Activated CD4-positive, alpha-beta T cell treated with anti-CD3 and anti-CD28 coated beads, Interleukin-2, amount 10 ng/mL, durations not matched to agents 24 days and 14 days (primary cell): Measurements from ENCODE around the gene PKP3. TPM values are rescaled to one million over a fixed set of nuclear protein-coding genes. Genes with fewer than 3 reads are reported as not detected.

Experiments
- DNase-seq: peaks from one replicate; pipeline ENCODE4 v3.0.0; 2022
- H3K27ac Mint-ChIP-seq: one replicate; pipeline ENCODE4 v1.8.0; 2022; ENCODE audit warnings: mild to moderate bottlenecking, mixed read lengths
- H3K27me3 Mint-ChIP-seq: one replicate; pipeline ENCODE4 v1.8.0; 2022; ENCODE audit warnings: mixed read lengths
- H3K36me3 Mint-ChIP-seq: one replicate; pipeline ENCODE4 v1.8.0; 2022; ENCODE audit warnings: low read depth, mild to moderate bottlenecking, mixed read lengths
- H3K4me1 Mint-ChIP-seq: one replicate; pipeline ENCODE4 v1.8.0; 2021; ENCODE audit warnings: mixed read lengths
- H3K4me3 Mint-ChIP-seq: one replicate; pipeline ENCODE4 v1.8.0; 2022; ENCODE audit warnings: mild to moderate bottlenecking, moderate library complexity, mixed read lengths
- H3K9me3 Mint-ChIP-seq: one replicate; pipeline ENCODE4 v1.8.0; 2021; ENCODE audit warnings: mixed read lengths
- intact Hi-C: fragments of 100-400 bp; cut with micrococcal nuclease; formaldehyde crosslinking; loops from one replicate; pipeline ENCODE4 v1.15.1; 2023
- total RNA-seq: library from RNA; stranded (reverse); gene quantifications from 2 replicates; pipeline ENCODE4 v1.2.3, GENCODE V29; 2022

The PKP3 gene
- total RNA-seq, 1 donor from 2014 or later, result not detected

DNA sequence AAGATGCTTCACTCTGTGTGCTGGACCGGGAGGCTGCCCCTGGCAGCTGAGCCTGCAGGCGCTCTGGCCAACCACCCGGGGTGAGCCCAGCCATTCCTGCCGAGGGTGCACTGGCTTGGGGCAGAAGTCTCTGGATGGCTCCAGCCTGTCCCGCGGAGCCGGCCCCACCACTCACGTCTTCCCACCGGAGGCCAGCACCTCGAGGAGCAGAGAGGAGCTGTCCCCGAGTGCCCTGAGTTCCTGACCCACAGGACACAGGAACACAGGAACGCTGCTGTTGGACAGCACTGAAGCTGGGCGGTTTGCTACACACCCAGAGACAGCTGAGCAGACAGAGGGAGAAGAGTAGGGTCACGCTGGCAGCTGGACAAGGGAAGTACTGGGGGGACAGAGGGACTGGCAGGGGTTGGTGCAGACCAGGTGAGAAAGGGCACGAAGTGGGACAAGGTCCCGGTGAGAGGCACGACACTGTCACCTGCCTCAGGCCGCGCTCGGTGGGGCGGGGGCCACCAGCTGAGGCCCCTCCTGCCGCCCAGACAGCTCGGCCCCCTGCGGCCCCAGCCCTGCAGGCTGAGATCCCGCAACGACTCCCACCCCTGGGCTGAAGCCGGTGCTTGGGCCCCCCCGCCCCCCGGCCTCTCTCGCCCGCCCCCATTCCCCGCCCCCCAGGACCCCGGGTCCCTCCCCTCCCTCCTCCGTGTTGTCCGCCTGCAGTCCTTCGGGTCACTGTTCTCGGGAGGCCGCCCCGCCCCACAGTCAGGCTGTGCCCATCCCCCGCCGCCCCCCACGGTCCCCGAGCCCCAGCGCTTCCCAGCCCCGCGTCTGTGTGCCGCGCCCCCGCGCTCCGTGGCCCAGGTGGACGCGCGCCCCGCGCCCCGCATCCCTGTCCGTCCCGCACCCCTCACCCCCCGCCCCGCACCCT is 25.3 kb upstream of the PKP3 start:
- Mint-ChIP-seq H3K36me3 (peaks cover 3% of the 10 kb centered on the region), H3K4me1 (peaks cover 7% of the 10 kb centered on the region), H3K27ac (peak overlapping the region; percentile 75), H3K4me3 (peak overlapping the region; percentile 83), H3K9me3 (no peaks in the 10 kb centered on the region), H3K27me3 (peaks cover 42% of the 10 kb centered on the region)
- no peak for DNase-seq
- intact Hi-C loops, result no loop called here

DNA sequence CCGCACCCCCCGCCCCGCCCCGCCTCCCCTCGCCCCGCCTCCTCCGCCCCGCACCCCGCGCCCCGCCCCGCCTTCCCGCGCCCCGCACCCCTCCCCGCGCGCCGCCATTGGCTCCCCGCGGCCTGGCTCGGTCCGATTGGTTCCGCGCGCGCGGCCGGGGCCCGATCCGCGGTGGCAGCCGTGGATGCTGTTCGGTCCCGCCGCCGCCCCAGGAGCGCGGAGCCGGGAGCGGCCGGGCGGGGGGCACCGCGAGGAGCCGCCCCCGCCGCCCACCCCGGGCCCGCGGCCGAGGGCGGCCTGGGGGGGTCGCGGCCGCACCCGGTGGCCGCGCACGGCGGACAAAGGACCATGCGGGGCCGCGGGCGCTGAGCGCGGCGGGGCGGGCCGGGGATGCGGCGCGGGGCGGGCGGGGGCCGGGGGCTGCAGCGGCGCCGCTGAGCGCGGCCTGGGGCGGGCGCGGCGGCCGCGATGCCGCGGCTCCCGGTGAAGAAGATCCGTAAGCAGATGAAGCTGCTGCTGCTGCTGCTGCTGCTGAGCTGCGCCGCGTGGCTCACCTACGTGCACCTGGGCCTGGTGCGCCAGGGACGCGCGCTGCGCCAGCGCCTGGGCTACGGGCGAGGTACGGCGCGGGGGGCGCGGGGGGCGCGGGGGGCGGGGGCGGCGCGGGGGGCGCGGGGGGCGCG is 24.5 kb upstream of the PKP3 start, which contains the start of gene B4GALNT4:
TSS of gene B4GALNT4 (plus strand) at position 164 of the 683 bp plus-strand sequence. CDS start at position 469, 305 bp downstream.
- peak within 1 kb of the TSS; percentile 83 for H3K4me3 Mint-ChIP-seq
- peak; percentile 81 for DNase-seq
- peaks cover 3% of the 10 kb centered on the region for H3K36me3 Mint-ChIP-seq
- H3K4me1 Mint-ChIP-seq, result peaks cover 9% of the 10 kb centered on the region
- H3K27ac Mint-ChIP-seq, result peak within 1 kb of the TSS; percentile 75
- peaks cover 41% of the 10 kb centered on the region for H3K27me3 Mint-ChIP-seq
- H3K9me3 Mint-ChIP-seq, result peaks cover 7% of the 10 kb centered on the region
- intact Hi-C loops, result no loop called here

DNA sequence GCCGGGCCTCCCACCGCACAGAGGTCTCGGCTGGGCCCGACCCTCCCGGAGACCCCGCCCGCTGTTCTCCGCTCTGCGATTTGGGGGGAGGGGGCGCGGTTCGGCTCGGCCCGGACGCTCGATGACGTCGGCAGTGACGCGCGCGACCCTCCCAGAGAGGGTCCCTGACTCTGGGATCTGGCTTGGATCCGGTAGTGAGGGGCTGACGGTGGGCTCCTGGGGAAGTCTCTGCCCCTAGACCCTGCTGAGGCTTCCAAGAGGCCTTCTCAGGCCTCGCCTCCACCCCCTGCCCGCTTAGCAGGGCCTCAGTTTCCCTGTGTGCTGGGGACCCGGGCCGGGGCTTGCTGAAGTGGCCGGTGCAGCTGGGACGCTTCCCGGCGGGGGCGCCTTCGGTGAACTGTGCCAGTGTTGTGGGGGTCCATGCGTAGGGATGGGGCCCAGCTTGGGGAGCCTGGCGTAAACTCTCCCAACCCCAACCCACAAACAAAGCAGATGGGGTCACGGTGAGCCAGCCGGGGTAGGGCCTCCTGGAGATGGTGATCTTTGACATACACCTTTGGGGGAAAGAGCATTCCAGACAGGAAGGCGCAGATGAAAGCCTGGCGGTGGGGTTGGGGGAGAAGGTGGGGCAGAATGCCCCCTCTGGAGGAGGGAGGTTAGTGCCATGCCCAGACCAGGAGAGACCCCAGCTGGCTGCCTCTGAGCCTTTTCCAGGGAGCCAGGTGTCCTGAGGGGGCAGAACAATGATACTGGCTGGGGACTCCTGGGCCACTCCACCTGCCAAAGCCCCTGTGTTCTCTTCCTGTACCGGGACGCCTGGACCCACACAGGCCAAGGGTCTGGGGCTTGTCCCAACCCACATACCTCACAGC is 23.7 kb upstream of the PKP3 start:
- Mint-ChIP-seq H3K4me1 (peaks cover 9% of the 10 kb centered on the region), H3K27ac (no peak overlapping the region), H3K4me3 (peak overlapping the region; percentile 59), H3K36me3 (peaks cover 3% of the 10 kb centered on the region), H3K27me3 (peaks cover 38% of the 10 kb centered on the region), H3K9me3 (peaks cover 7% of the 10 kb centered on the region)
- DNase-seq, result no peak
- intact Hi-C loops, result no loop called here

DNA sequence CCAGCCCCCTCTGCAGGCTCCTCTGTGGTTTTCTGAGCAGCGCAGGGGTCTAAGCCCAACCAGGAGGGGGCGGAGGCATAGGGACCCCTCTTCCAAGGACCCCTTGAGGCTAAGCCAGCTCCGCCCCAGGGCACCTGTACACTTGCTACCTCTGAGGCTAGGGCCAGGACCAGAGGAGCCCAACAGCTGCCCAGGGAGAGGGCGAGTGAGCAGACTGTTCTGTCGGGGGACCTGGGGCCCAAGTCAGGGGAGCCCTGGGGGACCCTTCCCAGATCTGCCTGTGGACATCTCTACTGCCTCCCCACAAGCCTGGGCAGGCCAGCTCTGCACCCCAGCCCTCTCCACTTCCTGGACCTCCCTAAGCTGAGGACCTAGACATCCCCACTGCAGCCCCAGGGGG is 23.0 kb upstream of the PKP3 start:
- H3K36me3 Mint-ChIP-seq, result peaks cover 3% of the 10 kb centered on the region
- no peak for DNase-seq
- intact Hi-C loops, result no loop called here
- H3K9me3 Mint-ChIP-seq, result peaks cover 7% of the 10 kb centered on the region
- H3K27me3 Mint-ChIP-seq, result peaks cover 38% of the 10 kb centered on the region
- H3K27ac Mint-ChIP-seq, result no peak overlapping the region
- peaks cover 9% of the 10 kb centered on the region for H3K4me1 Mint-ChIP-seq
- H3K4me3 Mint-ChIP-seq, result no peak overlapping the region

DNA sequence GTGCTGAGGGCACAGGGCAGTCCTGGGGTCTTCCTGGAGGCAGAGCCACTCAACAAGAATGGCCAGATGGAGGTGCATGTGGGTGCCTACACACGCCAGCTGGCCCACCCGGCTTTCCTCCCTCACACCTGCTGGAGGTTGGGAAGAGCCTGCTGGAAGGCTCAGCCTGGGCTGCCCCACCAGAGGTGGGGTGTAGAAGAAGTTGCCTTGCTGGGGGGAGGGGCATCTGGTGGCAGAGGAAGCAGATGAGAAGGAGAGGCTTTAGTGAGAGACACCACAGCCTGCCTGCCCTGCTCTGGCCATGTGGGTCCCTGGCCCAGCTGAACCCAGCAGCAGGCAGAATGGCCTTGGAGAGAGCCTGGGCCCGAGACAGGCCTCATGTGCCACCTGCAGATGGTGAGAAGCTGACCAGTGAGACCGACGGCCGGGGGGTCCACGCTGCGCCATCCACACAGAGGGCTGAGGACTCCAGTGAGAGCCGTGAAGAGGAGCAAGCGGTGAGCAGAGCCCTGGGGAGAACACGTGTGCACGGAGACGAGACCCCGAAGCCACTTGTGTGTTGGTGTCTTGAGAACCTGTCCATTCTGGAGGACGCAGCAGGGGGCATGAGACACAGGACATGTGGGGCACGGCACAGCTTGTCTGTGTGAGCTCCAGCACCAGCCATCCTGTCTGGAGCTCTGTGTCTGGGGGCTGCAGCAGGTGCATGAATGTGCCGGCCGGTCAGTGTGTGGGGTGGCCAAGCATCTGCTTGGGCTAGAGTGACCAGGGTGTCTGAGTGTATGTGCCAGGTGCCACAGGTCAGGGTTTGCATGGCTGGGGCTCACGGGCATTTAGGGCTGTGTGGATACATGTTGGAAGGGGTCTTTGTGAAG is 22.1 kb upstream of the PKP3 start:
- no peak overlapping the region for H3K4me3 Mint-ChIP-seq
- peaks cover 9% of the 10 kb centered on the region for H3K4me1 Mint-ChIP-seq
- peak overlapping the region; percentile 20 for H3K27ac Mint-ChIP-seq
- no peak for DNase-seq
- intact Hi-C loops, result no loop called here
- peaks cover 7% of the 10 kb centered on the region for H3K9me3 Mint-ChIP-seq
- H3K36me3 Mint-ChIP-seq, result peaks cover 3% of the 10 kb centered on the region
- H3K27me3 Mint-ChIP-seq, result peaks cover 30% of the 10 kb centered on the region

DNA sequence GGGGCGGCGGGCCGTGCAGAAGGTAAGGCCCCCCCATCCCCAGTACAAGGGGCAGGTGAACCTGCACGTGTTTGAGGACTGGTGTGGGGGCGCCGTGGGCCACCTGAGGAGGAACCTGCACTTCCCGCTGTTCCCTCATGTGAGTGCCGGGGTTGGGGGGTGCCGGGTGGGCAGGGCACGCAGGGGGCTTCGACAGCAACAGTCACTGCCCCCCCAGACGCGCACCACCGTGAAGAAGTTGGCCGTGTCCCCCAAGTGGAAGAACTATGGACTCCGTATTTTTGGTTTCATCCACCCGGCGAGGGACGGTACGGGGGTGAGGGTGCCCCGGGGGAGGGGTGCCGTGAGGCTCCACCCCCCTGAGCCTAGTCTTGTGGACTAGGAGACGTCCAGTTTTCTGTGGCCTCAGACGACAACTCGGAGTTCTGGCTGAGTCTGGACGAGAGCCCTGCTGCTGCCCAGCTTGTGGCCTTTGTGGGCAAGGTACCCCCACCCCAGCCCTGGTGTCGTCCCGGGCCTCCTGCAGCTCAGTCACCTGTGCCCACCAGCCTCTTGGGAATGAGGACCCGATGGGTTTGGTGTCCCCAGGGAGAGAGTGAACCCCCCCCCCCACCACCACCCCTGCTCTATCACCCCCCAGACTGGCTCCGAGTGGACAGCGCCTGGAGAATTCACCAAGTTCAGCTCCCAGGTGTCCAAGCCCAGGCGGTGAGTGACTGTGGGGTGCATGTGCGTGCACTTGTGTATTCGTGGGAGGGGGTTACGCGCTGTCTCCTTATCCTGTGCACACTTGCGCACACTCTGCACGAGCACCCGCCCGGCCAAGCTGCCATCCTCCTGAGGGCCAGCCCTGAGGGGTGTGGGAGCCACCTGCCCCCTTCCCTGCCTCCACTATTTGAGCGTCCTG is 20.9 kb upstream of the PKP3 start:
- intact Hi-C loops, result no loop called here
- H3K9me3 Mint-ChIP-seq, result peaks cover 7% of the 10 kb centered on the region
- DNase-seq, result no peak
- H3K27ac Mint-ChIP-seq, result no peak overlapping the region
- peaks cover 19% of the 10 kb centered on the region for H3K27me3 Mint-ChIP-seq
- H3K36me3 Mint-ChIP-seq, result peaks cover 3% of the 10 kb centered on the region
- H3K4me3 Mint-ChIP-seq, result no peak overlapping the region
- H3K4me1 Mint-ChIP-seq, result peaks cover 6% of the 10 kb centered on the region

DNA sequence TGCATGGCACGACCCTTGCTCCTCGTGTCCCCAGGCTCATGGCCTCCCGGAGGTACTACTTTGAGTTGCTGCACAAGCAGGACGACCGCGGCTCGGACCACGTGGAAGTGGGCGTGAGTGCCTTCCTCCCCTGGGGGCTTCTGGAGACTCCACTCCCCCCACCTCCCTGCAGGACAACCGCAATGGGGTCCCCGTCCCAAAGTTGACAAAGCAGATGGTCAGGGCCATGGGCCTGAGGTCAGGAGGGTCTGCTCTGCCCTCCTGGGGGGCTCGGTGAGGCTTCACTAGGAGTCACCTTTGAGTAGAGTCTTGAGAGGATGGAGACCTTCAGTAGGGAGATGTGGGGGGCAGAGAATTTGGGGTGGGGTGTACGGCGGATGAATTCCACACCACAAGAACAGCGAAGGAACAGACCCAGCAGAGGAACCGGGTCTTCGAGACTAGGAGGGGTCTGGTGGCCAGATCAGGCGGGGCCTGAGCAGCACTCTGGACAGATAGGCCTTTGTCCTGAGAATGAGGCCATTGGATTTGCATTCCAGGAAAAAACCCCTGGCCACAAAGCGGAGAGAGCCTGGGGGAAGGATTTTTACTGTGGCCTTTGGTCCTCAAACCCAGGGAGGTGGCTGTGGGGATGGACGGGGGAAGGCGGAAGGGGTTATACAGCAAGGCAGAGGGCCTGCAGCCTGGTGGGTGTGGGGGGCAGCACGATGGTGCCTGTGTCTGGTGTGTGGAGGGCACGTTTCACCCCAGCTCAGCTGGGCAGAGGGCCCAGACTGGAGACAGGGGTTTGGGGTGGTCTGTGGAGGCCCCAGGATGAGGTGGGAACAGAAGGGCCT is 20.1 kb upstream of the PKP3 start:
- intact Hi-C loops, result no loop called here
- no peak overlapping the region for H3K4me3 Mint-ChIP-seq
- peaks cover 3% of the 10 kb centered on the region for H3K4me1 Mint-ChIP-seq
- no peak for DNase-seq
- peak overlapping the region; percentile 53 for H3K27ac Mint-ChIP-seq
- peaks cover 13% of the 10 kb centered on the region for H3K27me3 Mint-ChIP-seq
- H3K9me3 Mint-ChIP-seq, result peaks cover 7% of the 10 kb centered on the region
- peaks cover 2% of the 10 kb centered on the region for H3K36me3 Mint-ChIP-seq

DNA sequence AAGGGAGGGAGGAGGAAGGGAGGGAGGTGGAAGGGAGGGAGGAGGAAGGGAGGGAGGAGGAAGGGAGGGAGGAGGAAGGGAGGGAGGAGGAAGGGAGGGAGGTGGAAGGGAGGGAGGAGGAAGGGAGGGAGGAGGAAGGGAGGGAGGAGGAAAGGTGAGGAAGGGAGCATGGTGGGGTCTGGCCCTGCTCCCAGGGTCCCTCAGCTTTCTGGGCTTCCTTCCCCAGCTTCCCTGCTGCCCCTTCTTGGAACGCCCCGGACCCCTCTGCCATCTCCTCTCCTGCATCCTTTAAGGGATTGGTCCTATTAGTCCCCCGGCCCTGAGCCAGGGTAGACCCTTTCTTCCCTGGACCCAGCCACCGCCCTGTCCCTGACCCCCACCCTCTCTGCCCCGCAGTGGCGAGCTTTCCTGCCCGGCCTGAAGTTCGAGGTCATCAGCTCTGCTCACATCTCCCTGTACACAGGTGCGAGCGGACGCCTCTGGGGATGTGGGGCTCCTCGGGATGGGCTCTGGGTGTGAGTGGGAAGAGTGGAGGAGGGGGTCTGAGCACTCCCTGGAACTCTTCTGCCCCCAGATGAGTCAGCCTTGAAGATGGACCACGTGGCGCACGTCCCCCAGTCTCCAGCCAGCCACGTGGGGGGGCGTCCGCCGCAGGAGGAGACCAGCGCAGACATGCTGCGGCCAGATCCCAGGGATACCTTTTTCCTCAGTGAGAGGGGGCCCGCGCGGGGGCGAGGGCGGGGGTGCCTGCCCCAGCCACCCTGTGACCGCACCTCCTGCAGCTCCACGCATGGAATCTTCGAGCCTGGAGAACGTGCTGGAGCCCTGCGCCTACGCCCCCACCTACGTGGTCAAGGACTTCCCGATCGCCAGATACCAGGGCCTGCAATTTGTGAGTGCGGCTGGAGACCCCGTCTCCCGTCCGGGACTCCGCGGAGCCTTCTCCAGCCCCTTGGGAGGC is 18.7 kb upstream of the PKP3 start:
- intact Hi-C loops, result no loop called here
- Mint-ChIP-seq H3K4me1 (peaks cover 3% of the 10 kb centered on the region), H3K27me3 (peaks cover 9% of the 10 kb centered on the region), H3K27ac (no peak overlapping the region), H3K36me3 (peaks cover 2% of the 10 kb centered on the region), H3K9me3 (peaks cover 7% of the 10 kb centered on the region), H3K4me3 (no peak overlapping the region)
- no peak for DNase-seq

DNA sequence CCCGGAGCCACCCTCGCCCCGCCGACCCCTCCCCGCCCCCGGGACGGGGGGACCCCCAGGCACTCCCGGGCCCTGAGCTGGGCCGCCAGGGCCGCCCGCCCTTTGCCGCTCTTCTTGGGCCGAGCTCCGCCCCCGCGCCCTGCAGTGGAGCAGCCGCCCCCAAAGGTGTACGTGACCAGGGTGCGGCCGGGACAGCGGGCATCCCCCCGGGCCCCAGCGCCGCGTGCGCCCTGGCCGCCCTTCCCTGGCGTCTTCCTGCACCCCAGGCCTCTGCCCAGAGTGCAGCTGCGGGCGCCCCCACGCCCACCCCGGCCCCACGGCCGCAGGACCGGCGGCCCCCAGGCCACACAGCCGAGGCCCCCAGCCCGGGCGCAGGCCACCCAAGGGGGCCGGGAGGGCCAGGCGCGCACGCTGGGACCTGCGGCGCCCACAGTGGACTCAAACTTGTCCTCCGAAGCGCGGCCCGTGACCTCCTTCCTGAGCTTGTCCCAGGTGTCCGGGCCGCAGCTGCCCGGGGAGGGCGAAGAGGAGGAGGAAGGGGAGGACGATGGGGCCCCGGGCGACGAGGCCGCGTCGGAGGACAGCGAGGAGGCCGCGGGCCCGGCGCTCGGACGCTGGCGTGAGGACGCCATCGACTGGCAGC is 17.4 kb upstream of the PKP3 start:
- H3K36me3 Mint-ChIP-seq, result peaks cover 2% of the 10 kb centered on the region
- H3K9me3 Mint-ChIP-seq, result peaks cover 7% of the 10 kb centered on the region
- intact Hi-C loops, result no loop called here
- H3K4me1 Mint-ChIP-seq, result peaks cover 1% of the 10 kb centered on the region
- DNase-seq, result no peak
- H3K27ac Mint-ChIP-seq, result no peak overlapping the region
- no peaks in the 10 kb centered on the region for H3K27me3 Mint-ChIP-seq
- no peak overlapping the region for H3K4me3 Mint-ChIP-seq

DNA sequence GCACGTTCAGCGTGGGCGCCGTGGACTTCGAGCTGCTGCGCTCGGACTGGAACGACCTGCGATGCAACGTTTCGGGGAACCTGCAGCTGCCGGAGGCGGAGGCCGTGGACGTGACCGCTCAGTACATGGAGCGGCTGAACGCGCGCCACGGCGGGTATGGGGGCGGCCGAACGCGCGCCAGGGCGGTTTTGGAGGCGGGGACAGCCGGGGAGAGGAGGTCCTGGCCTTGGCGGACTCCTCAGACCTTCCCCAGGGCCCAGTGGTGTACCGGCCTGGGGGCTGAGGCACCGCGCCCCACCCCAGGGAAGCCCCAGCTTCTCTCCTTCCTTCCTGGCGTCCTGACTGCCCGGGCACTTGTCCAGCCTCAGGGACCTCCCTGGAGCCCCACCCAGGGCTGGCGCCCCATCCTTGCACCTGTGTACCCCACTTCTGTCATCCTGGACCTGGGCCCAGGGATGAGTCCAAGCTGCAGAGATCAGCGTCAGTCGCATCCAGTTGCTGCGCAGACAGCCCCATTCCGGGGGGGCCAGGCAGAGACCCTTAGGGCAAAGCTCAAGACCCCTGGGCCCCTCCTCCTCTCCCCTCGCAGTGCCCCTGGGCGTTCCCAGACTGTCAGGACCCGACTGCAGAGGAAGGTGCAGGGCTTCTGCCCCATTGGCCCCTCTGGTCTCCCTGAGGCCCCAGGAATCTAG is 16.7 kb upstream of the PKP3 start:
- intact Hi-C loops, result no loop called here
- DNase-seq, result no peak
- Mint-ChIP-seq H3K4me1 (peaks cover 4% of the 10 kb centered on the region), H3K27ac (no peak overlapping the region), H3K9me3 (peaks cover 7% of the 10 kb centered on the region), H3K36me3 (no peaks in the 10 kb centered on the region), H3K27me3 (peaks cover 3% of the 10 kb centered on the region), H3K4me3 (no peak overlapping the region)
